HL-60 (cell line): ENCODE measurements around the gene CCDC15.

ENCODE experiments used
- POLR2AphosphoS5 ChIP-seq: IDR thresholded peaks from 2 replicates; pipeline ENCODE4 v1.6.1; 2012; ENCODE audit warnings: low read depth
- TF ChIP-seq, protein P1 (sequence below): IDR thresholded peaks from one replicate; pipeline ENCODE4 v1.5.1; 2011; ENCODE audit warnings: low read length, control low read depth, inconsistent platforms; ENCODE audit not compliant: insufficient read depth

- TF ChIP-seq, protein P1, sequence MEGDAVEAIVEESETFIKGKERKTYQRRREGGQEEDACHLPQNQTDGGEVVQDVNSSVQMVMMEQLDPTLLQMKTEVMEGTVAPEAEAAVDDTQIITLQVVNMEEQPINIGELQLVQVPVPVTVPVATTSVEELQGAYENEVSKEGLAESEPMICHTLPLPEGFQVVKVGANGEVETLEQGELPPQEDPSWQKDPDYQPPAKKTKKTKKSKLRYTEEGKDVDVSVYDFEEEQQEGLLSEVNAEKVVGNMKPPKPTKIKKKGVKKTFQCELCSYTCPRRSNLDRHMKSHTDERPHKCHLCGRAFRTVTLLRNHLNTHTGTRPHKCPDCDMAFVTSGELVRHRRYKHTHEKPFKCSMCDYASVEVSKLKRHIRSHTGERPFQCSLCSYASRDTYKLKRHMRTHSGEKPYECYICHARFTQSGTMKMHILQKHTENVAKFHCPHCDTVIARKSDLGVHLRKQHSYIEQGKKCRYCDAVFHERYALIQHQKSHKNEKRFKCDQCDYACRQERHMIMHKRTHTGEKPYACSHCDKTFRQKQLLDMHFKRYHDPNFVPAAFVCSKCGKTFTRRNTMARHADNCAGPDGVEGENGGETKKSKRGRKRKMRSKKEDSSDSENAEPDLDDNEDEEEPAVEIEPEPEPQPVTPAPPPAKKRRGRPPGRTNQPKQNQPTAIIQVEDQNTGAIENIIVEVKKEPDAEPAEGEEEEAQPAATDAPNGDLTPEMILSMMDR = no peak
- TF ChIP-seq POLR2AphosphoS5 = no peak
Observed at GRCh38 chr11:124930799-124931198, 23.2 kb upstream of the CCDC15 start.
